C4-2B (cell line): Measurements from ENCODE around the gene GRID1.

Source experiments
- ZFX ChIP-seq: fragments of 450-650 bp; IDR thresholded peaks from 2 replicates; pipeline ENCODE4 v1.6.1; 2017
- TF ChIP-seq, protein P1 (sequence below): fragments of 450-650 bp; conservative IDR thresholded peaks from 2 replicates; pipeline ENCODE4 v1.5.1; 2017; ENCODE audit warnings: mild to moderate bottlenecking

DNA sequence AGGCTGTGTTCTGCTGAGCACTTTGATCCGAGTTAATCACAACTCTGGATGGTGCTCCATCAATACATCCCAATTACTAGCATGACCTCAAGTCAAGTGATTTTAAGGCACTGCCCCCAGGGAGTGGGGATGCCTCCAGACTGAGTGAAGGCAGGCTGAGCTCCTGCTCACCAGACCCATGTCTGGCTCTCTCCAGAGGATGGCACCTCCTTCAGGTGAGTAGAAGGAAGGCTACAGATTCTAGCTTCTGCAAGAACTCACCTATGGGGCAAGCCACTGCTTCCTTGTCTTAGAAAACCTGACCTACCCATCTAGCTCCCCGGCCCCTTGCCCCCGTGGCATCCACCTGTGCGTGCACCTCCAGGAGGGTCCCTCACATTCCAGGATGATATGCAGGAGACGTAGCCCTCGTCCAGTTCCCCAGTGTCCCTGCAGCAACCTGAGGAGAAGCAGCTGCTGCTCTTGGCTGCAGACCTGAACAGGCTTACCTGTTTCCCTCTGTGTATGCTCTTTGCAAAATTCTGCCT lies 390.3 kb downstream of the GRID1 start:
- TF ChIP-seq, protein P1, sequence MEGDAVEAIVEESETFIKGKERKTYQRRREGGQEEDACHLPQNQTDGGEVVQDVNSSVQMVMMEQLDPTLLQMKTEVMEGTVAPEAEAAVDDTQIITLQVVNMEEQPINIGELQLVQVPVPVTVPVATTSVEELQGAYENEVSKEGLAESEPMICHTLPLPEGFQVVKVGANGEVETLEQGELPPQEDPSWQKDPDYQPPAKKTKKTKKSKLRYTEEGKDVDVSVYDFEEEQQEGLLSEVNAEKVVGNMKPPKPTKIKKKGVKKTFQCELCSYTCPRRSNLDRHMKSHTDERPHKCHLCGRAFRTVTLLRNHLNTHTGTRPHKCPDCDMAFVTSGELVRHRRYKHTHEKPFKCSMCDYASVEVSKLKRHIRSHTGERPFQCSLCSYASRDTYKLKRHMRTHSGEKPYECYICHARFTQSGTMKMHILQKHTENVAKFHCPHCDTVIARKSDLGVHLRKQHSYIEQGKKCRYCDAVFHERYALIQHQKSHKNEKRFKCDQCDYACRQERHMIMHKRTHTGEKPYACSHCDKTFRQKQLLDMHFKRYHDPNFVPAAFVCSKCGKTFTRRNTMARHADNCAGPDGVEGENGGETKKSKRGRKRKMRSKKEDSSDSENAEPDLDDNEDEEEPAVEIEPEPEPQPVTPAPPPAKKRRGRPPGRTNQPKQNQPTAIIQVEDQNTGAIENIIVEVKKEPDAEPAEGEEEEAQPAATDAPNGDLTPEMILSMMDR = no peak
- TF ChIP-seq ZFX = no peak
